ENCODE results near the gene VAV3. TPM values are rescaled to one million over a fixed set of nuclear protein-coding genes. Genes with fewer than 3 reads are reported as not detected.

Gene VAV3
- total RNA-seq, 1 experiment from 2014 or later: not detected

DNA sequence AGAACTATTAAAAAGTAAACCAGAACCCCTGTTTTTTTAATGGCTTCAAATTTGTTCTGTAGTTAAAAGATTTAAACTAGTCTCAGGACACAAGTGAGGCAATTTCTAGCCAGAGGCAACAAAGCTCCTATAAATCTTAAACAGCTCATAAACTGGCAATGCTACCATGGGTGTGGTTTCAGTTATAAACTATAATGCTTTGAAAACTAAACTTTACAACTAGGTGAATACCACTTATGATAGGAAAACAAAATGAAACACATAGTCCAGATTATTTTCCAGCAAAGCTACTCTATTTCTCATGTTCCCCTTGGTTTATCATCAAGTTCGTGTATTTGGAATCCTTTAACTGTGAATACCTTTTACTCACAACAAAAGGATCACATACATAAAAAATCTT, 282.5 kb downstream of the VAV3 start:
- TF ChIP-seq EGR1 (IDR thresholded peaks at IDR 0.05; ENCODE audit: low read depth) (no peak), ZNF274 (IDR thresholded peaks at IDR 0.05; ENCODE audit: low read depth, low read length) (no peak), CTCF (IDR thresholded peaks at IDR 0.05 in 2 of 3, conservative IDR thresholded peaks at IDR 0.05 in 1 of 3; ENCODE audit: borderline replicate concordance in 1 of 3, insufficient read depth in 1 of 3, low read depth in 2 of 3, low read length in 2 of 3) (no peak), JUND (IDR thresholded peaks at IDR 0.05) (no peak), ATF3 (IDR thresholded peaks at IDR 0.05) (no peak), RAD21 (IDR thresholded peaks at IDR 0.05; ENCODE audit: low read depth) (no peak), CBX3 (IDR thresholded peaks at IDR 0.05; ENCODE audit: low read depth) (no peak), YY1 (IDR thresholded peaks at IDR 0.05; ENCODE audit: extremely low read depth, insufficient replicate concordance, low read depth, low read length) (no peak), ELF1 (IDR thresholded peaks at IDR 0.05; ENCODE audit: borderline replicate concordance, low read depth) (no peak), MAX (IDR thresholded peaks at IDR 0.05) (no peak), SRF (IDR thresholded peaks at IDR 0.05; ENCODE audit: low read depth) (no peak), REST (IDR thresholded peaks at IDR 0.05; ENCODE audit: low read depth) (no peak), TCF7L2 (IDR thresholded peaks at IDR 0.05; ENCODE audit: borderline replicate concordance, extremely low read depth, insufficient read depth, insufficient read length) (no peak), CEBPB (IDR thresholded peaks at IDR 0.05; ENCODE audit: low read depth) (no peak), SIN3A (IDR thresholded peaks at IDR 0.05; ENCODE audit: low read depth) (no peak), POLR2AphosphoS5 (IDR thresholded peaks at IDR 0.05; ENCODE audit: low read depth, low read length) (no peak), FOSL1 (IDR thresholded peaks at IDR 0.05; ENCODE audit: low read depth) (no peak)
- ChIA-PET RAD21 (ENCODE audit: low non-redundant PET in 1 of 2, low total read pairs in 2 of 2, uncharacterized antibody in 2 of 2, unreplicated experiment in 2 of 2) (no interaction called here), CTCF (no interaction called here), POLR2A (no interaction called here)
- Histone ChIP-seq H3K36me3 (ENCODE audit: control insufficient read depth in 1 of 2, insufficient read depth in 2 of 2, low read length in 2 of 2) (no peaks in the 10 kb centered on the region), H3K4me3 (replicated peaks in 1 of 2; ENCODE audit: low read depth in 1 of 2, low read length in 2 of 2) (no peak overlapping the region), H3K4me1 (ENCODE audit: control insufficient read depth in 1 of 2, insufficient read depth in 2 of 2, low read length in 2 of 2) (no peaks in the 10 kb centered on the region), H3K9ac (ENCODE audit: low read length) (no peak overlapping the region), H4K20me1 (ENCODE audit: insufficient read depth) (no peaks in the 10 kb centered on the region), H2AFZ (ENCODE audit: low read depth, low read length, poor library complexity, severe bottlenecking) (no peak overlapping the region), H3K27me3 (ENCODE audit: insufficient read depth, low read length) (no peaks in the 10 kb centered on the region), H3K9me3 (ENCODE audit: control insufficient read depth in 1 of 2, insufficient read depth in 1 of 2, low read depth in 1 of 2, low read length in 2 of 2) (no peaks in the 10 kb centered on the region; a peak in 1 of 4 replicates), H3K79me2 (ENCODE audit: insufficient read depth, low read length) (no peaks in the 10 kb centered on the region), H3K4me2 (ENCODE audit: low read length) (no peak overlapping the region), H3K9me2 (ENCODE audit: insufficient read depth) (no peaks in the 10 kb centered on the region), H3K27ac (ENCODE audit: low read depth, low read length) (no peak overlapping the region)
- no TSS peak for BruUV-seq (replicated peaks)
- ATAC-seq (no peak), DNase-seq (ENCODE audit: low read depth, low spot score) (no peak)
- intact Hi-C loops (cut with micrococcal nuclease): no loop called here
